Jurkat, Clone E6-1 (cell line): ENCODE results near the gene CENPVL3. TPM values are rescaled to one million over a fixed set of nuclear protein-coding genes. Genes with fewer than 3 reads are reported as not detected.
"Not testable (repeated sequence)": the region's sequence is repeated elsewhere in the genome, so short reads cannot be mapped to it uniquely, and the experiment has no call there.

Experiments used
- DNase-seq: peaks from one replicate; pipeline ENCODE4 v3.0.0-alpha.2; 2011; ENCODE audit warnings: low read depth, low spot score
- H3K4me3 ChIP-seq: 2 replicates; pipeline ENCODE4 v1.5.1; 2011; ENCODE audit warnings: mild to moderate bottlenecking, low read length, control low read depth, moderate library complexity
- polyA plus RNA-seq: library from polyadenylated mRNA; unstranded; fragments of >200 nt; gene quantifications from one replicate; pipeline ENCODE4 v1.2.1, GENCODE V29; 2012; ENCODE audit warnings: missing spikeins; ENCODE audit not compliant: insufficient read length, insufficient read depth

The CENPVL3 gene
- polyA plus RNA-seq = not detected

GRCh38 chrX:51618241-51619155 lies at the start of gene CENPVL3:
CENPVL3 (minus strand) TSS chrX:51618912; CDS start chrX:51618873, 39 bp downstream.
- DNase-seq, H3K4me3 ChIP-seq: not testable (repeated sequence)

DNA sequence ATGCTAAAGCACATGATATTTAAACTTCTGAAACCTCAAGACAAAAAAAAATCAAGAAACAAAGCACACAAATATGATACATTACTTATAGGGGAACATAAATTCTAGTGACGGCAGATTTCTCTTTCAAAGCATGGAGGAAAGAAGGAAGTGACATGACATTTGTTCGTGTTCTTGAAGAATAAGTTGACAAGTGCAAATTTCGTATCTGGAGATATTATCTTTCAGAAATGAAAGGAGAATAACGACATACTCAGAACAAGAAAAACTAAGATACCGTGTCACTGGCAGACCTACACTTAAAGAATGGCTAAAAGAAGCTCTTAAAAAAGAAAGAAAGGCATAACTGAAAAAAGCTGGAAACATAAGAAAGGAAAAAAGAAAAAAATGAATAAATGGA lies 47.3 kb upstream of the CENPVL3 start:
- no peak overlapping the region for H3K4me3 ChIP-seq
- no peak for DNase-seq

- no peak overlapping the region for H3K4me3 ChIP-seq
- DNase-seq = no peak
Observed at GRCh38 chrX:51643377-51643776, 24.7 kb upstream of the CENPVL3 start.

GRCh38 chrX:51641421-51642021 lies 22.8 kb upstream of the CENPVL3 start:
- no peak overlapping the region for H3K4me3 ChIP-seq
- DNase-seq = peak; percentile 31

DNA sequence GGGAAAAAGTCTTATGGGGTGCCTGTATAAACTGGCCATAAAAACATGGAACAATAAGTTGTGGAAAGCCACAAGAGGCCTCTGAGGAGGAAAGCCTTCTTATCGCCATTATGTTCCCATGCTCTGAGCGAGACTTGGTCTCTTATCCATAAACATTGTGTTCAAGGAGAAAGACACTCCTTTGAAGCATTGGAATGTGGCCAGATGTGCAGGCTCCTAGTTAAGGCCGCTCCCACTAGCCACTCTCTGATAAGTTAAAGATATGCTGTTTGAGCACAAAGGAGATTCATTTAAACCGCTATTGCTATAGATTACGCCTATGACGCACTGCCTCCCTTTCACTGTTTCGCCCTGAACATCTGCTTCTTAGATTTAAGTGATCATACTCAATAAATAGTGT lies 17.8 kb upstream of the CENPVL3 start:
- H3K4me3 ChIP-seq, DNase-seq: not testable (repeated sequence)

DNA sequence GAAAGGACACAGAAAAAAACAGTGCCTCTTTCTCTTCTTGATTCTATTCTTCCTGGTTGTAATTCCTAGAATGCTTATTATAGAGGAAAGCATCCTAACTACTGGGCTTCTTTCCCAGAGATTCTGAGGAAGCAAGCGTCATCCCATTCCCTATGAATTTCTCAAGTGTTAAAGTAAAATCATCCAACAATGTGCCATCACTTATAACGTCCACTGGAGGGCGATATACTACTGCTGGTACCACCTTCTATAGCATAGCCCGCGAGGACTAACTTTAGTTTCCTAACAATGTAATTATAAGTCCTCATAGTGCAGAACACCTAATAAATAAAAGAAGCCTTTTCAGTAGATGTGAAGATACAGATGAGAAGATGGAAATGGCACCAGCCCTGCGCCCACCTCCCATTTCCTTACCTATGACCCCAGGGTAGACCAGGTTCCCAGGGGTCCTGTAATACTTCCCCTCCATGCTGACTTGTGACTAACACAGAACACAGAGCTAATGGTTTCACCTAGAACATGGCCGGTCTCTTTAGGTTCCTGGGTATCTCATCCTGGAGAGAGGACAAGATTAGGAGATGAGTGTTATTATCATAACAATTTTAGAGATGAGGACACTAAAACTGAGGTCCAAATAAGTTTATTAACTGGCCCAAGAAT lies 4.2 kb downstream of the CENPVL3 start:
- H3K4me3 ChIP-seq = no peak overlapping the region
- peak; percentile 9 for DNase-seq

DNA sequence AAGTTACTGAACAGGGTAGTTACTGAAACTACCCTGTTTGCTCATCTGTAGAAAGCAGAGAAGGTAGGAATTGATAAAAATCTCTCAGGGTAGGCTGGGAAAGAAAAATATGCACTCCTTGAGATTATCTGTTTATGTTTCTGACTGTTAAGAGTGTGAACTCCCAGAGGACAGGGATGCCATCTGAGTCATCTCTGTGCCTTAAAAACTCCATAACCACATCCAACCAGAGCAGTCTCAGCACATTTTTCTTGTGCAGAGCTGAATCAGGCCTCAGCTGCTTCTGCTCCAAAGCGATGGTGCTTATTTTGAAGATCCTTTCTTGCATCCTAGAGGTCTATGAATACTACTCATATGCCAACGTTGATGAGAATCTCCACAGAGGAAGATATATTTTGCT lies 9.9 kb downstream of the CENPVL3 start:
- no peak overlapping the region for H3K4me3 ChIP-seq
- no peak for DNase-seq

DNA sequence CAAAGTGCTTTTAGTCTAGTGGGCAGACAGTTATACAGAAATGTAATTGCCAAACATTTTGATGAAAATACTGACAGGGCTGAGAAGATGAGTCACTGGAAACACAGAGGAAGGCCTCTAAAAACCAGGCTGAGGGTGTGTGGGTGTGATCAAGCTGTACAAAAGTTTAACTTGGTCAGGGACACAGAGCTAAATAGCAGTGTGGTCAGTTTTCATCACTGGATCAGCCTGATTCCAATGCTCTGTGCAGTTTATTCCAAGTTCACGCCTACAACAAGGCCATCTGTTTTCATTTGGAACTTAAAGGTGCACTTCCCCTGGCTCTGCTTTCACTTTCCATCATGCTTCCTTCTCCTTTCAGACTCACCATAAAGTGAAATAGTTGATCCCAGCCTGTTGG lies 10.6 kb downstream of the CENPVL3 start:
- no peak overlapping the region for H3K4me3 ChIP-seq
- no peak for DNase-seq

- DNase-seq = no peak
- H3K4me3 ChIP-seq = no peak overlapping the region
Observed at GRCh38 chrX:51606446-51606845, 12.3 kb downstream of the CENPVL3 start.

DNA sequence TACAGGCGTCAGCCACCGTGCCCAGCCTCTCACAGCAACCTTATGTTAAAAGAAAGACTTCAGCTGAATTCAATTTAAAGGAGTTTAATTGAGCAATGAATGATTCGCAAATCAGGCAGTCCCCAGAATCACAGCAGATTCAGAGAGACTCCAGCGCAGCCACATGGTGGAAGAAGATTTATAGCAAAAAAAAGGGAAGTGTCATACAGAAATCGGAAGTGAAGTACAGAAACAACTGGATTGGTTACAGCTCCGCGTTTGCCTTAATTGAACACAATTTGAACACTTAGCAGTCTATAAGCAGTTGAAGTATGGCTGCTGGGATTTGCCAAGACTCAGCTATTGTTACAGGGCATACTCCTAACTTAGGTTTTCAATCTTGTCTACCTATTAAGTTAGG lies 19.8 kb downstream of the CENPVL3 start:
- H3K4me3 ChIP-seq = no peak overlapping the region
- no peak for DNase-seq

DNA sequence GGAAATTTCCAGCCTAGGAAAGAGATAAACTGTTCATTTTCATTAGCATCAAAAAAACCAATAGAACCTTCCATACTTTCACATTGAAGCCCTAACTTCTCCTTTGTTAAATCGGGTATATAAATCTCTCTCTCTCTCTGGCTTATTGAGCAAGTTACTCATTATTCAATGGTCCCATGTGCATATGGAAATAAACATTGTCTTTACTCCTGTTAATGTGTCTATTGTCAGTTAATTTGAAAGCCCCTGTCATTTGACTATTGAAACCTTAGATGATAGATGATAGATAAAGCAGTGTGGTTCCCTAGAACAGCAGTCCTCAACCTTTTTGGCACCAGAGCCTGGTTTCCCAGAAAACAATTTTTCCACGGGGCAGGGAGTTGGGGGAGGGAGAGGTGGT lies 46.8 kb downstream of the CENPVL3 start:
- DNase-seq = no peak
- no peak overlapping the region for H3K4me3 ChIP-seq

DNA sequence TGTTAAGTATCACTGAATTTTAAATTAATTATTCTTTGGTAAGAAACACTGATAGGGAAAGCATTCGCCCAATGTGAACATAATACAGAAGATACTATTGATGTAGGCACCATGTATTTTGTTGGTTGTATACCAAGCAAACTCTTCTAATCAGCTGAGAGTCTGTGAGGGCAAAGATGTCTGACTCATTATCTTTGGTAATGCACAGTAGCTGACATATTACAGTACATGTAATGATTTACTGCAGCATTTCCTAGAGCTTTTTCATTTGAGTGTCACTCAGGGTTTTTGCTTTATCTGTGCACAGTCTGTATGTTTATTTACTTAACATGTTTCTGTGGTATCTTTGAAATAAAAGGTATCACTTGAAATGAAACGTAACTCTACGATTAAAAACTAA lies 49.2 kb downstream of the CENPVL3 start:
- no peak for DNase-seq
- no peak overlapping the region for H3K4me3 ChIP-seq

DNA sequence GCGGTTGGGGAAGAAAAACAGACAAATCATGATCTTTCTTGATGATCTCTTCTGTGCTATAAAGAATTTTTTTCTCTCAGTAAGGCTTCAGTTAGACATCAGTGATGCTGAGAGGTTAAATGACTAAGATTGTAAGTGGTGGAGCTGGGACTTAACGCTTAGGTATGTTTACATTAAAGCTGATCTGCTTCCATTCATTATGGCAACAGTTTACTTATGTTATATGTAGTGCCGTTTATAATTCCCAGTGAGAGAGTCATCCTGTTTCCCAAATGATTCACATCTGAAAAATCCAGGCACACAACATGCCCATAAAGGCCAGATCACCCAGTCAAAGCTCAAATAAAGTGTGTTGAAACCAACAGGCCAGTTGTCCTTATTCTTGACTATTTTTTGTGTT lies 50.1 kb downstream of the CENPVL3 start:
- no peak overlapping the region for H3K4me3 ChIP-seq
- DNase-seq = no peak
